DND-41 (cell line): ENCODE data around the gene VANGL2.

Experiments used
- ATAC-seq: fragments of 200-7000 bp; cut with Tn5 transposase; 3 replicates; pipeline ENCODE4 v1.9.1; 2021; ENCODE audit warnings: low read depth; ENCODE audit not compliant: insufficient read depth
- DNase-seq: peaks from one replicate; pipeline ENCODE4 v3.0.0-alpha.2; 2020
- H2AFZ ChIP-seq: 2 replicates; pipeline ENCODE4 v1.6.0; 2012; ENCODE audit warnings: low read depth, low read length
- H3K27ac ChIP-seq: 2 replicates; pipeline ENCODE4 v1.5.1; 2012; ENCODE audit warnings: low read length, inconsistent platforms
- H3K27me3 ChIP-seq: fragments of 200-600 bp; sonication (generic); 2 replicates; pipeline ENCODE4 v1.6.0; 2012; ENCODE audit warnings: low read length, mild to moderate bottlenecking, inconsistent platforms; ENCODE audit not compliant: insufficient read depth, poor library complexity
- H3K36me3 ChIP-seq: 2 replicates; pipeline ENCODE4 v1.5.1; 2012; ENCODE audit warnings: low read length, inconsistent platforms; ENCODE audit not compliant: insufficient read depth
- H3K4me1 ChIP-seq: 2 replicates; pipeline ENCODE4 v1.5.1; 2012; ENCODE audit warnings: mild to moderate bottlenecking, low read length; ENCODE audit not compliant: insufficient read depth
- H3K4me2 ChIP-seq: 2 replicates; pipeline ENCODE4 v1.6.0; 2012; ENCODE audit warnings: mild to moderate bottlenecking, moderate library complexity, low read length, inconsistent platforms; ENCODE audit not compliant: insufficient read depth
- H3K4me3 ChIP-seq, 2 experiments: fragments of 200-600 bp in 1 of 2; shearing (Covaris generic) in 1 of 2; 2 replicates each; pipeline ENCODE4 v1.5.1; 2012 to 2016; ENCODE audit warnings: inconsistent platforms in 2 of 2, low read length in 2 of 2, mild to moderate bottlenecking in 2 of 2, low read depth in 1 of 2, moderate library complexity in 1 of 2
- H3K79me2 ChIP-seq: 2 replicates; pipeline ENCODE4 v1.6.0; 2012; ENCODE audit warnings: low read length, inconsistent platforms; ENCODE audit not compliant: insufficient read depth
- H3K9ac ChIP-seq: 2 replicates; pipeline ENCODE4 v1.6.0; 2012; ENCODE audit warnings: low read depth, mild to moderate bottlenecking, inconsistent platforms, low read length, moderate library complexity
- H3K9me3 ChIP-seq: 2 replicates; pipeline ENCODE4 v1.5.1; 2012; ENCODE audit warnings: low read length, moderate library complexity, mild to moderate bottlenecking, inconsistent platforms; ENCODE audit not compliant: insufficient read depth, severe bottlenecking
- H4K20me1 ChIP-seq: 2 replicates; pipeline ENCODE4 v1.6.0; 2012; ENCODE audit warnings: low read length; ENCODE audit not compliant: insufficient read depth
- EZH2 ChIP-seq: IDR thresholded peaks from 3 replicates; pipeline ENCODE4 v1.6.1; 2012; ENCODE audit warnings: borderline replicate concordance, low read depth, mild to moderate bottlenecking, moderate library complexity, low read length, inconsistent platforms; ENCODE audit not compliant: severe bottlenecking
- TF ChIP-seq, protein P1 (sequence below): IDR thresholded peaks from 2 replicates; pipeline ENCODE4 v1.5.1; 2012; ENCODE audit warnings: borderline replicate concordance, low read length, moderate library complexity, mild to moderate bottlenecking; ENCODE audit not compliant: poor library complexity, severe bottlenecking; ENCODE audit errors: extremely low read depth

VANGL2 gene

DNA sequence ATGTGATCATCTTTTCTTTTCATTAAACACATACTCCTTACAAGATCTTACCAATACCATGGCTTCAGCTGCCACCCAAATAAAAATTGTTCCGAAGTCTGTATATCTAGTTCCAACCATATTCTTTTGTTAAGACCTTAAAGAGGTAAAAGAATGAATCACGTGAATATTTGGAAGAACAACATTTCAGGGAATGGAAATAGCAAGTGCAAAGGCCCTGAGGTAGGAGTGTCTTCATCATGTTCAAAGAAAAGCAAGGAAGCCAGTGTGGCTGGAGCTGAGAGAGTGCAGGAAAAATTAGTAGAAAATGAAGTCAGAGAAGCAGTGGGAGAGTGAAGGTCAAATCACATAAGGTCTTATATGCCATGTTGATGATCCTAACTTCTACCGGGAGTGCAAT is 71.7 kb downstream of the VANGL2 start:
- H3K79me2 ChIP-seq, result no peaks in the 10 kb centered on the region
- no peak for TF ChIP-seq EZH2
- TF ChIP-seq, protein P1, sequence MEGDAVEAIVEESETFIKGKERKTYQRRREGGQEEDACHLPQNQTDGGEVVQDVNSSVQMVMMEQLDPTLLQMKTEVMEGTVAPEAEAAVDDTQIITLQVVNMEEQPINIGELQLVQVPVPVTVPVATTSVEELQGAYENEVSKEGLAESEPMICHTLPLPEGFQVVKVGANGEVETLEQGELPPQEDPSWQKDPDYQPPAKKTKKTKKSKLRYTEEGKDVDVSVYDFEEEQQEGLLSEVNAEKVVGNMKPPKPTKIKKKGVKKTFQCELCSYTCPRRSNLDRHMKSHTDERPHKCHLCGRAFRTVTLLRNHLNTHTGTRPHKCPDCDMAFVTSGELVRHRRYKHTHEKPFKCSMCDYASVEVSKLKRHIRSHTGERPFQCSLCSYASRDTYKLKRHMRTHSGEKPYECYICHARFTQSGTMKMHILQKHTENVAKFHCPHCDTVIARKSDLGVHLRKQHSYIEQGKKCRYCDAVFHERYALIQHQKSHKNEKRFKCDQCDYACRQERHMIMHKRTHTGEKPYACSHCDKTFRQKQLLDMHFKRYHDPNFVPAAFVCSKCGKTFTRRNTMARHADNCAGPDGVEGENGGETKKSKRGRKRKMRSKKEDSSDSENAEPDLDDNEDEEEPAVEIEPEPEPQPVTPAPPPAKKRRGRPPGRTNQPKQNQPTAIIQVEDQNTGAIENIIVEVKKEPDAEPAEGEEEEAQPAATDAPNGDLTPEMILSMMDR, result no peak
- H3K36me3 ChIP-seq, result no peaks in the 10 kb centered on the region
- H3K4me3 ChIP-seq, result no peak overlapping the region
- no peak overlapping the region for H3K27ac ChIP-seq
- DNase-seq, result no peak
- H3K4me1 ChIP-seq, result peaks cover 16% of the 10 kb centered on the region
- H3K4me2 ChIP-seq, result no peak overlapping the region
- H3K9me3 ChIP-seq, result no peaks in the 10 kb centered on the region
- no peak for ATAC-seq
- no peak overlapping the region for H3K9ac ChIP-seq
- no peaks in the 10 kb centered on the region for H3K27me3 ChIP-seq
- H4K20me1 ChIP-seq, result no peaks in the 10 kb centered on the region
- H2AFZ ChIP-seq, result no peak overlapping the region

DNA sequence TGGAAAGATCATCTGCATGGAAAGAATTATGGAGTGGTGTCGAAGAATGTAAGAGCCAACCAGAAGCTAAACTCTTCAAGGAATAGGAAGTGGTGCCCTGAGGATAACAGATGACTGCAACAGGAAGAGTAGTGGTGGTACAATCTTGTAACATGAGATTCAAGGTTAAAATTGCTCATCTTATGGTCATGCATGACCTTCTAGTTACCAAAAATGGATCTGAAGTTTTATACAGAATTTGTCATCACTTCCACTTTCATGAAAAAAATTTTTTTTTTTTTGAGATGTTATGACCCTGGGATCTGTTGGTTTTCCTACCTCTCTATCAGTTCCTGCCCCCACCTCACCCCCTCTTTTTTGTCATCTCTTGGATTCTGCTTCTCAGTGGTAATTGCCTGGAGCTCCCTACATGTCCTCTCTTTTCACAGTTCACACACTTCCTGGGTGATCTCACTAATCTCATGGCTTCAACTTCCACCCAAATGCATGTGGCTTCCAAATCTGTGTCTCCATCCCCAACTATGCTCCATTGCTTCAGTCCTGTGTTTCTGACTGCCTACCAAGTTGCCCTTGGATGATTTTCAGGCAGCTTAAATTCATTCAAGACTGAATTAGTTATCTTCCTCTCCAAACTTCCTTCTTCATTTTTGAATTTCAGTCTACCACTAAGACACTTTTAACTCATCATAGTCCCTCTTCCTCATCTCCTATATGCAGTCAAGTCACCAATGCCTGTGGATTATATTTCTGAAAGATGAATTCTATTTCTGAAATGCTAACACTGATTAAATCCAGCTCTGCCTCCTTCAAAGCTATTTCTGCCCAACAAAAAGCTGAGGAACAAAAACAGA is 74.3 kb downstream of the VANGL2 start:
- Histone ChIP-seq H3K4me3 (no peak overlapping the region), H3K9ac (no peak overlapping the region), H2AFZ (0 out of 2 replicates have a peak overlapping the region, but pooled peaks have one; percentile 13), H3K9me3 (no peaks in the 10 kb centered on the region), H3K79me2 (no peaks in the 10 kb centered on the region), H3K36me3 (no peaks in the 10 kb centered on the region), H3K4me1 (peaks cover 16% of the 10 kb centered on the region), H4K20me1 (no peaks in the 10 kb centered on the region), H3K4me2 (no peak overlapping the region), H3K27ac (0 out of 2 replicates have a peak overlapping the region, but pooled peaks have one; percentile 22), H3K27me3 (no peaks in the 10 kb centered on the region)
- no peak for DNase-seq
- ATAC-seq, result no peak
- TF ChIP-seq, protein P1, result no peak
- TF ChIP-seq EZH2, result no peak
